Natural killer cell (primary cell): Measurements from ENCODE around the gene TIGD1. TPM values are rescaled to one million over a fixed set of nuclear protein-coding genes. Genes with fewer than 3 reads are reported as not detected.

Experiments
- ATAC-seq, 3 donors: fragments of 150-1000 bp in 2 of 3; fragments of 200-7000 bp in 1 of 3; cut with Tn5 transposase; 1 replicate in 1 of 3; 2 replicates in 2 of 3; pipeline ENCODE4 v1.10.0; 2021; ENCODE audit warnings: mild to moderate bottlenecking in 2 of 3, moderate library complexity in 2 of 3
- DNase-seq, 2 donors: peaks; one replicate each; pipeline versions ENCODE4 v3.0.0 to v3.0.0-alpha.2; 2013 to 2021; ENCODE audit warnings: mixed read lengths in 1 of 2
- H3K27ac ChIP-seq: one replicate; pipeline ENCODE4 v1.5.1; 2013; ENCODE audit warnings: mild to moderate bottlenecking, low read length
- H3K27me3 ChIP-seq: one replicate; pipeline ENCODE4 v1.6.1; 2013; ENCODE audit warnings: low read length; ENCODE audit not compliant: control insufficient read depth, insufficient read depth
- H3K36me3 ChIP-seq: one replicate; pipeline ENCODE4 v1.6.1; 2013; ENCODE audit warnings: low read length; ENCODE audit not compliant: control insufficient read depth, insufficient read depth
- H3K4me1 ChIP-seq: one replicate; pipeline ENCODE4 v1.6.1; 2013; ENCODE audit warnings: low read length; ENCODE audit not compliant: control insufficient read depth, insufficient read depth
- H3K4me3 ChIP-seq: one replicate; pipeline ENCODE4 v1.5.1; 2013; ENCODE audit warnings: low read length
- H3K9me3 ChIP-seq: one replicate; pipeline ENCODE4 v1.6.1; 2013; ENCODE audit warnings: low read length; ENCODE audit not compliant: control insufficient read depth, insufficient read depth
- H3K27ac Mint-ChIP-seq, 2 donors: one replicate each; pipeline ENCODE4 v1.8.0; 2022; ENCODE audit warnings: mild to moderate bottlenecking in 2 of 2, mixed read lengths in 2 of 2, moderate library complexity in 1 of 2
- H3K27me3 Mint-ChIP-seq, 2 donors: one replicate each; pipeline ENCODE4 v1.8.0; 2022; ENCODE audit warnings: low read depth in 2 of 2, mixed read lengths in 2 of 2
- H3K36me3 Mint-ChIP-seq: one replicate; pipeline ENCODE4 v1.8.0; 2022; ENCODE audit warnings: mixed read lengths
- H3K4me1 Mint-ChIP-seq, 2 donors: one replicate each; pipeline ENCODE4 v1.8.0; 2022; ENCODE audit warnings: mixed read lengths in 2 of 2
- H3K4me3 Mint-ChIP-seq: one replicate; pipeline ENCODE4 v1.8.0; 2022; ENCODE audit warnings: mild to moderate bottlenecking, moderate library complexity, mixed read lengths
- H3K9me3 Mint-ChIP-seq, 2 donors: one replicate each; pipeline ENCODE4 v1.8.0; 2022; ENCODE audit warnings: mixed read lengths in 2 of 2
- CTCF ChIP-seq: fragments of 200-600 bp; IDR thresholded peaks from one replicate; pipeline ENCODE4 v1.8.0; 2022; ENCODE audit warnings: antibody characterized with exemption
- WGBS: methylation state at CpG from one replicate; pipeline ENCODE4 v1.1.7; 2013; ENCODE audit warnings: missing lambda C conversion rate; ENCODE audit not compliant: insufficient coverage; 5-methylcytosine and 5-hydroxymethylcytosine counted together
- intact Hi-C: fragments of 100-400 bp; cut with micrococcal nuclease; formaldehyde crosslinking; loops from one replicate; pipeline ENCODE4 v1.14.2; 2022
- total RNA-seq, 4 donors: library from RNA; stranded (reverse); fragments of 120-200 nt in 1 of 4; gene quantifications; one replicate each; pipeline versions ENCODE4 v1.2.3 to v1.2.4, GENCODE V29; 2013 to 2022

The TIGD1 gene
- total RNA-seq, 3 donors from 2014 or later (not counting 1 experiment from before 2014, with no cell fraction given), result 10.6 to 13.2 (median 12.4) TPM

GRCh38 chr2:232549655-232550353 is 553 bp downstream of the TIGD1 start:
- Histone ChIP-seq H3K4me3 (peak overlapping the region; percentile 62), H3K4me1 (peaks cover 17% of the 10 kb centered on the region), H3K36me3 (peaks cover 5% of the 10 kb centered on the region), H3K27ac (peak overlapping the region; percentile 89), H3K9me3 (no peaks in the 10 kb centered on the region), H3K27me3 (no peaks in the 10 kb centered on the region)
- intact Hi-C loops, result no loop called here
- Mint-ChIP-seq H3K36me3 (no peaks in the 10 kb centered on the region), H3K4me1 (peaks cover 56 to 64% of the 10 kb centered on the region in 2 donors), H3K9me3 (peaks cover 0 to 2% of the 10 kb centered on the region in 2 donors), H3K27ac (peak overlapping the region; percentile 94 to 98), H3K27me3 (no peaks in the 10 kb centered on the region), H3K4me3 (peak overlapping the region; percentile 99)
- DNase-seq (no peak), ATAC-seq (no peak)
- WGBS, result 29% methylated on average over 18 of the region's 21 CpGs
- TF ChIP-seq CTCF, result no peak

GRCh38 chr2:232547991-232548390 is 2.4 kb downstream of the TIGD1 start:
- no peak overlapping the region for H3K27ac ChIP-seq
- Mint-ChIP-seq H3K36me3 (no peaks in the 10 kb centered on the region), H3K27ac (no peak overlapping the region), H3K4me3 (no peak overlapping the region), H3K4me1 (peaks cover 45 to 46% of the 10 kb centered on the region in 2 donors), H3K27me3 (no peaks in the 10 kb centered on the region), H3K9me3 (peaks cover 0 to 2% of the 10 kb centered on the region in 2 donors)
- no peak overlapping the region for H3K4me3 ChIP-seq
- intact Hi-C loops, result no loop called here
- TF ChIP-seq CTCF, result no peak
- DNase-seq (no peak), ATAC-seq (no peak)
- no peaks in the 10 kb centered on the region for H3K27me3 ChIP-seq
- H3K4me1 ChIP-seq, result peaks cover 16% of the 10 kb centered on the region
- no peaks in the 10 kb centered on the region for H3K9me3 ChIP-seq
- 97% methylated on average over 6 of the region's 6 CpGs for WGBS
- peaks cover 3% of the 10 kb centered on the region for H3K36me3 ChIP-seq

GRCh38 chr2:232545511-232546375 is 4.6 kb downstream of the TIGD1 start:
- ATAC-seq (no peak), DNase-seq (no peak)
- no peaks in the 10 kb centered on the region for H3K27me3 Mint-ChIP-seq
- peaks cover 3% of the 10 kb centered on the region for H3K36me3 ChIP-seq
- intact Hi-C loops, result no loop called here
- no peak for TF ChIP-seq CTCF
- 95% methylated on average over 16 of the region's 17 CpGs for WGBS
- H3K9me3 ChIP-seq, result no peaks in the 10 kb centered on the region
- no peak overlapping the region for H3K4me3 ChIP-seq
- H3K4me3 Mint-ChIP-seq, result no peak overlapping the region
- no peaks in the 10 kb centered on the region for H3K36me3 Mint-ChIP-seq
- peaks cover 6% of the 10 kb centered on the region for H3K4me1 ChIP-seq
- no peak overlapping the region for H3K27ac ChIP-seq
- no peaks in the 10 kb centered on the region for H3K27me3 ChIP-seq
- H3K4me1 Mint-ChIP-seq, result peaks cover 28 to 29% of the 10 kb centered on the region in 2 donors
- peaks cover 0 to 2% of the 10 kb centered on the region in 2 donors for H3K9me3 Mint-ChIP-seq
- no peak overlapping the region for H3K27ac Mint-ChIP-seq
